Measurements from ENCODE around the gene TBC1D22A. TPM values are rescaled to one million over a fixed set of nuclear protein-coding genes. Genes with fewer than 3 reads are reported as not detected.

The TBC1D22A gene, protein sequence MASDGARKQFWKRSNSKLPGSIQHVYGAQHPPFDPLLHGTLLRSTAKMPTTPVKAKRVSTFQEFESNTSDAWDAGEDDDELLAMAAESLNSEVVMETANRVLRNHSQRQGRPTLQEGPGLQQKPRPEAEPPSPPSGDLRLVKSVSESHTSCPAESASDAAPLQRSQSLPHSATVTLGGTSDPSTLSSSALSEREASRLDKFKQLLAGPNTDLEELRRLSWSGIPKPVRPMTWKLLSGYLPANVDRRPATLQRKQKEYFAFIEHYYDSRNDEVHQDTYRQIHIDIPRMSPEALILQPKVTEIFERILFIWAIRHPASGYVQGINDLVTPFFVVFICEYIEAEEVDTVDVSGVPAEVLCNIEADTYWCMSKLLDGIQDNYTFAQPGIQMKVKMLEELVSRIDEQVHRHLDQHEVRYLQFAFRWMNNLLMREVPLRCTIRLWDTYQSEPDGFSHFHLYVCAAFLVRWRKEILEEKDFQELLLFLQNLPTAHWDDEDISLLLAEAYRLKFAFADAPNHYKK
- total RNA-seq, result 10 to 100 TPM; 10.8 to 32.2 (median 22.3) TPM

DNA sequence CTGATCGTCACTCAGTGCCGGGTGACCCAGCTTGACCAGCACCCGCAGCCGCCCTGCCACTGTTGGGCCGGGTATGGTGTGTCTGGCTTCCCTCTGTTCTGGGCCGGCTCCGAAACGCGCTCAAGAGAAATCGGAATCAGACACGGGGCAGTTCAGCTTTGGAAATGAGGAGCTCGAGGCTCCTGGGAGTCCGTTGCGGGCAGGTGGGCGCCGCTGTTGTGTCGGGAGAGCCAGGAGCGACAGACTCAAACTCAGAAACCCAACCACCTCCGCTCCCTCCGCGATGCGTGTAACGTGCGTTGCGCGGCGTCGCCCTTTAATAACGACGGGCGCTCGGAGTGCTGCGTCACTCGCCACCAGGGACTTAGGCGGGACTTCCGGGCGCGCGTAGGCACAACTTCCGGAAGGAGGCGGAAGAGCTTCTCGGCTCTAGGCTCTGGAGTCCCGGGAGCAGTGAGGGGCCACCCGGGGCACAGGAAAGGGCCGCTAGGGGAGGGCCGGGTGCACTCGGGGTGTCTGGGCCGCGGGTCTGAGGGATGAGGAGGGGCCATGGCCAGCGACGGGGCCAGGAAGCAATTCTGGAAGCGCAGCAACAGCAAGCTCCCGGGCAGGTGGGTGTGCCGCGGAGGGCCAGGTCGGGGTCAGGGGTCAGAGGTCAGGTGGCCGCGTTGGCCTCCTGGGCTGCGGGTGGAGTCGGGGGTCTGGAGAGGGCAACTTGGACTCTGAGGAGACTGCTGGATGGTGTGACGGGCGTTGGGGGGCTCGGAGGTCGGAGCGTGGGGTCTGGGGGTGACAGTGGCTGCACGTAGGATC lies at the start of gene TBC1D22A:
TSS of gene TBC1D22A (plus strand) at position 413 of the 813 bp plus-strand sequence. CDS start at position 550, 137 bp downstream.
- TF ChIP-seq, protein P1, sequence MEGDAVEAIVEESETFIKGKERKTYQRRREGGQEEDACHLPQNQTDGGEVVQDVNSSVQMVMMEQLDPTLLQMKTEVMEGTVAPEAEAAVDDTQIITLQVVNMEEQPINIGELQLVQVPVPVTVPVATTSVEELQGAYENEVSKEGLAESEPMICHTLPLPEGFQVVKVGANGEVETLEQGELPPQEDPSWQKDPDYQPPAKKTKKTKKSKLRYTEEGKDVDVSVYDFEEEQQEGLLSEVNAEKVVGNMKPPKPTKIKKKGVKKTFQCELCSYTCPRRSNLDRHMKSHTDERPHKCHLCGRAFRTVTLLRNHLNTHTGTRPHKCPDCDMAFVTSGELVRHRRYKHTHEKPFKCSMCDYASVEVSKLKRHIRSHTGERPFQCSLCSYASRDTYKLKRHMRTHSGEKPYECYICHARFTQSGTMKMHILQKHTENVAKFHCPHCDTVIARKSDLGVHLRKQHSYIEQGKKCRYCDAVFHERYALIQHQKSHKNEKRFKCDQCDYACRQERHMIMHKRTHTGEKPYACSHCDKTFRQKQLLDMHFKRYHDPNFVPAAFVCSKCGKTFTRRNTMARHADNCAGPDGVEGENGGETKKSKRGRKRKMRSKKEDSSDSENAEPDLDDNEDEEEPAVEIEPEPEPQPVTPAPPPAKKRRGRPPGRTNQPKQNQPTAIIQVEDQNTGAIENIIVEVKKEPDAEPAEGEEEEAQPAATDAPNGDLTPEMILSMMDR (IDR thresholded peaks at IDR 0.05; ENCODE audit: low read depth), result no peak

DNA sequence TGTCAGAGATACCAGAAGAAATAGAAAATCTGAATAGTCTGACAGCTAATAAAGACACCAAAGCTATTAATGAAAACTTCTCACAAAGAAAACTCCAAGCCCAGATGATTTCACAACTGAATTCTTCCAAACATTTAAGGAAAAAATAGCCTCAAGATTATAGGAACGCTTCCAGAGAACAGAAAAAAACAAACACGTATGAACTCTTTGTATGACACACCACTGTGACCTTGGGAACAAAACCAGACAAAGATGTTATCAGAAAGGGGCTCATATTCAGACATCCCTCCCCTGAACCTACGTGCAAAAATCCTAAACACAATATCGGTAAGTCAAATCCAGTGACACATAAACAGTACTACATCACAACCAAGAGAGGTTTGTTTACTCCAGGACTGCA lies 47.9 kb upstream of the TBC1D22A start:
- TF ChIP-seq, protein P1 (IDR thresholded peaks at IDR 0.05; ENCODE audit: low read depth), result no peak

DNA sequence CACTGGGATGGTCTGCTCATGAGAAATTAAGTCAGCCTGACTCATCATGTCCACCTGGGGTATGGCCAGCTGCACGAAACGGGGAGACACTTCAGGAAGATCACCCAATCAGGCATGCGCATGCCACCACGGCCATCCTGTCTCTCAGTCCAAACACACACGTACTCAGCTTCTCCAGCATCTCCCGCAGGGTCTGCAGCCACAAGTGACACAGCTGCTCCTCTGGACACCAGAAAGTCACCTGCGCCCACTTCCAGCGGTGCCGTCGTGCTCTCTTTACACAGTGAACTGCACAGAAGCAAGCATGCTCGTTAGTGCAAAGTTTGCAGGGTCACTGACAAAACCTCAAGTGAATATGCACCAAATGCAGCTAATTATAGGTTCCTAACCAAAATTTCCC lies 42.5 kb upstream of the TBC1D22A start:
- TF ChIP-seq, protein P1 (IDR thresholded peaks at IDR 0.05; ENCODE audit: low read depth), result no peak

DNA sequence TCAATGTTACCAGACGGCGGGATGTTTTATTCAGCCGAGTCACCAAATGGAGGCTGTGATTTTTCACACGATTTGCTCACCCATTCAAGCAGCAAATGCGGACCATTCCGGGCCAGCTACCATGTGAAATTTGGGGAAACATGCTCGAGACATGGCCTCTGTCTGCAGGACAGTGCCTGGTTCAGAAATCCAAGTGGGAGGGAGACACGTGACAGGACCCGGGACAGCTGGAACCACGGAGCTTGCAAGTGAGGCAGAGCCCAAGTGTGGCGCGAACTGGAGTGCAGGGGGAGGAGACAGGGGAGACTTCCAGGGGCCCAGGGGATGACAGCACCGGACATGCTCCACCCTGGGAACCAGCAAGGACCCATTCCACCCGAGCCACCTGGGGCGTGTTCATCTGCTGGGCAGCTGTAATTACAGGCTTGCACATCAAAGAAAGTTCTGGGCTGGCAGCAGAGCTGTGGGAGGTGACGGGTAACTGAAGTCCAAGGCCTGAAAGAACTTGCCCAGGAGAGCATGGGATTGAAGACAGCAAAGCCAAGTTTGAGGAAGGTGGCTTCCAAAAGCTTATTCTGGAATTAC lies 40.9 kb upstream of the TBC1D22A start:
- TF ChIP-seq, protein P1 (IDR thresholded peaks at IDR 0.05; ENCODE audit: low read depth), result no peak

DNA sequence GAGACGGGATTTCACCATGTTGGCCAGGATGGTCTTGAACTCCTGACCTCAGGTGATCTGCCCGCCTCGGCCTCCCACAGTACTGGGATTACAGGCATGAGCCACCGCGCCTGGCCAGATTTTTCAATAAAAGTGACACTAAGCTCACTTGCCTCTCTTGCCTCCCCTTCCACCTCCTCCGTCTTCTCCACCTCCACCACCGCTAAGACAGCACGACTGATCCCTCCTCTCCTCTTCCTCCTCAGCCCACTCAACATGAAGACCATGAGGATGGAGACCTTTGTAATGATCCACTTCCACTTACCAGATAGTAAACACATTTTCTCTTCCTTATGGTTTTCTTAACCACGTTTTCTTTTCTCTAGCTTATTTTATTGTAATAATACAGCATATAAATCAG lies 38.6 kb upstream of the TBC1D22A start:
- TF ChIP-seq, protein P1 (IDR thresholded peaks at IDR 0.05; ENCODE audit: low read depth), result no peak

DNA sequence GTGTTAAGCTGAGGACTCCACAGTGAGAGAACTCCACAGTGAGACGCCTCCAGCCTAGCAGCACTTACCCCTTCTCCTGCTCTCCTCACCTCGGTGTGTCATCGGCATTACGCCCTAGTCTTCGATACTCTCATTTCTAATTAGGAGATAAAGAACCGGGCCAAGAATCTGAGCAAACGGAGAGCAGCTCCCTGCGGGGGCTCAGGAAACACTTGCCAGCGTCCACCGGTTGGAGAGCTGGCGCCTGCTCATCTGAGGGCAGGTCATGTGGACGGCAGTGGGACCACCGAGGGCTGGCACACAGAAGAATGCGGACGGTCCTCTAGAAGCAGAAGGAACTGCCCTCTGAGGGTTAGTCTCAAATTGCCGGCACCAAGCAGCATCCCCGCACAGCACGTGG lies 37.4 kb upstream of the TBC1D22A start:
- TF ChIP-seq, protein P1 (IDR thresholded peaks at IDR 0.05; ENCODE audit: low read depth), result no peak
